CD4-positive, alpha-beta T cell treated with Interleukin-2 at 100 ng/mL for 4 hours (primary cell): Measurements from ENCODE around the gene CFL2.
A peak's percentile ranks its signal among the peaks of the same experiment; 100 is the strongest.
"Not testable (repeated sequence)": the region's sequence is repeated elsewhere in the genome, so short reads cannot be mapped to it uniquely, and the experiment has no call there.

Source experiments
- DNase-seq: peaks from one replicate; pipeline ENCODE4 v3.0.0-alpha.2; 2020; ENCODE audit warnings: low spot score

CFL2 gene

DNA sequence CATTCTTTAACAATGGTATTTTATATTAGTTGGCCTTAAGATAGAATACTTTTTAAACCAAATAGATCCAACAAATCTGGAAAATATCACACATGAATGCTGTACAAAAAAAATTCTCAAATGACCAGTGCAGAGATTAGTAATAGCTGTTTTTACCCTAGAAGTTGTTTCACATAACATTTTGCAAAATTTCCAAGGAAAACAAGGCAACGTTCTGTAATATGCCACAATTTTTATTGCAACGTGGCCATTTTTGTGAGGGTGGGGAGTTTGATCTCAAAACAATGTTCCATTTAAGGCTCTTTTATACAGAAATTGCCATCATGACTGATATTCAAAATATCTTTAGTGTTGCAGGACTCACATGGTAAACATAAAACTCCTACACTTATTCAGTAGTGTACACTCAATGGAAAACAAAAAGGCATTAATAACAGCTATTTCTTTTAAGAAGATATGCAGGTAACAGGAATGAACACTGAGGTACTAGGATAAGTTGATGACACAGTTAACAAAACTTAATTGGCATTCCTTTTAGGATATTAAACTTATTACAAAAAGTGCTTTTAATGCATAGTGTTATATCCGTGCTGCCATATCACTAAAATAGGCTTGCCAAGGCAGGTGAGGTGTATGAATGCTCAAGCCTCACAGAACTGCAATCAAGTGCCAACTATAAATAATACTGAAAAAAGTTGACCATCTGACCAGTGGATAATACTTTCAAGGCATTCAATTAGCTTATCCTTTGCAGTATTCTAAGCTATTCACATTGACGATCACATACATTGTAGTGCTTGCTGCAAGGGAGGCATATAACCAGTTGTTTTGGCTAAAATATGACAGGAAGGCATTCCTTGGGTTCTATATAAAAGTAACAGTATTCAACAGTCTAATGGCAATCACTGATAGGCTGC lies 2.3 kb downstream of the CFL2 start:
- no peak for DNase-seq

DNA sequence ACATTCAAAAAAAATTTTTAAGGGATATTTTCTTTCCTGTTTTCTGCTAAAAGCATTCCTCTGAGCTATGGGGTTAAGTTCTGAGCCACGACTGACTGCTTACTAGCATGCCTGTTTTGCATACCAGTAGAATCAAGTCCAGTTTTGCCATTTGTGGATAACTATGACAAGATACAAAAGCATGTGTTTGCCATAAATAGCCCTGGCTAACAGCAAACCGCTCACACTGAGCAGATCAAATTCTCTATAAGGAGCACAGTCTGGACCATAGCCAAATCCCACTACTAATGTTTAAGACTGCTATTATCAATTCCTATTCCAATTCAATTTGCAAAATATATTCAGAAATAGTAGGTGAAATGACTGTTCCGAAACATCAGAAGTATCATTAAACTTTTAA lies 3.2 kb downstream of the CFL2 start:
- no peak for DNase-seq

DNA sequence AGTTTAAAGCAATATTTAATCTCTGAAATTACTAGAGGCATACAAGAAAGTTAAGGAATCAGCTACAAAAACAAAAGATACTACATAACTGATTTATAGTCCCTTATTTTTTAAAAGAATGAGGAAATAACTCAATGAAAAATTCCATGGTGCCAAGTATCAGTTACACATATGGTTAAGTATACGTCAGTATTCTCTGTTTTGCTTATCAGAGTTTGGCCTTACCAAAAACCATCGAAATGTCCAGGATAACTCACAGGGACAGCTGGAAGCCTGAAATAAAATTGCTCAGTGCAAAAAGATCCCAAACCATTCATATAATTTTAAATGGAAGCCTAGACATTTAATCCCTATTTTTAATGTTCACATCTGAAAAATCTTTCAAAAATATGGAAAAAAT lies 3.6 kb downstream of the CFL2 start:
- DNase-seq, result no peak

DNA sequence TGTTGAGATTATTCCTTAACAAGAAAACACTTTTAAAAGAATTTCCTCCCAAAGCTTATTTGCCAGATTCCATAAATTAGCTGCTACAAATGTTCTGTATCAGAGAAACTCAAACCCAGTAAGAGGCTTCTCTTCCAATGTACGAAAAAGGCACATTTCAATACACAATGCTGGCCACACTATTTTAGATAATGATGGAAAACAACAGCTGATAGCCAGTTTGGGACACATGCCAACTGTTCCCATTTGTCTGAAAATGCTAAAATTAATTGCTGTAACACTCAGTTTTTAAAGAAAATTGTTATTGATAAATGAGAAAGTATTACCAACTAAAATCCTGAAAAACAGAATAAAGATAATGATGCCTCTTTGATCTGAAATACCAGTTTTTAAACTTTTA lies 4.4 kb downstream of the CFL2 start:
- DNase-seq, result no peak

DNA sequence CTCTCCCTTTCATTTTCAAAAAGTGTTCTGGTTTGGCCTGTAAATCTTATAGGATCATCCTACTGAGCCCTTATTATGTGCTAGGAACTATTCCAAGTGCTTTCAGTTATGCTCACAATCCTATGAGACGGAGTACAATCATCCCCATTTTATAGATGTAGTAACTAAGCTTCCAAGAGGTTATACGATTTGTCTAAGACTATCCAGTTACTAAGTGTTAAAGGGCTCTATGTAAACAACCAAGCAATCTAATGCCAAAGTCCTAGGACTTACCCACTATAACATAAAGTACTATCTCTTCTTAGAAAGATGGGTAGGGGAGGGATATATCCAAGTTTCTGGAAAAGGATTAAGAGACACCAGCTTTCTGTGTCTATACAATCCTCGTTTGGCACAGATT lies 6.7 kb downstream of the CFL2 start:
- no peak for DNase-seq

DNA sequence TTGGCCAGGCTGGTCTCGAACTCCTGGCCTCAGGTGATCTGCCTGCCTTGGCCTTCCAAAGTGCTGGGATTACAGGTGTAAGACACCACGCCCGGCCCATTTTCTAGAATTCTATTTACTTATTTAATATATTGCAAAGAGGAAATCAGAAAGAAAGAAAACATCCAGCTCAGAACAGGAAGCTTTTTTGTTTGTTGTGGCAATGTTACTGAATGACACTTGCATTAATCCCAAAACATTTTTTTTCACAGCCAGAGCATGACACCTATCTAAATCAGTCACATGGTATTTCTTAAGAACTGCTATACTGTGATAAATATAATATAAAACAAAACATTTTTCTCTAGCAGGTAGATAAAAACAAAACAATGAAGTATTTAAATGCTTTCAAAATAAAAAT lies 12.6 kb downstream of the CFL2 start:
- no peak for DNase-seq

DNA sequence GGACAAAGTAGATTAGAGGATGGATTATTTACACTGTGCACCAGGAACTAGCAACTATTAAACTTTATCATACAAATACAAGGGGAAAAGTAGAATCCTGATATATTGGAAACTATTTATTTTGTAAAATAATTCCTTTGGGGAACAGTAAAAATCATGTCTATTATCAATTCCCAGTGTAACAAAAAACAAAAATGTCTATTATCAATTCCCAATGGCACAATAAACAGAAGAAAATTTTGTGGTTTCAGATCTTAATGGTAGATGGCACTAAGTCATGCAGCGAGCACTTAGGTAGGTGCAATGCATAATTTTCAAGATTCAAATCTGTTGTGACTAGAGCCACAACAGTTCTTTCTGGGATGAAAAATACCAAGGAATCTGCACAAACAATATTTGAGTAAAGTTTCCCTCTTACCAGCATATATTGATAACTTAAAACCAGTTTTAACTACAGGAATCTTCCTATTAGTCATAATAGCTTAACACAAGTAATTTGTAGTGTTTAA lies 13.7 kb downstream of the CFL2 start:
- no peak for DNase-seq

DNA sequence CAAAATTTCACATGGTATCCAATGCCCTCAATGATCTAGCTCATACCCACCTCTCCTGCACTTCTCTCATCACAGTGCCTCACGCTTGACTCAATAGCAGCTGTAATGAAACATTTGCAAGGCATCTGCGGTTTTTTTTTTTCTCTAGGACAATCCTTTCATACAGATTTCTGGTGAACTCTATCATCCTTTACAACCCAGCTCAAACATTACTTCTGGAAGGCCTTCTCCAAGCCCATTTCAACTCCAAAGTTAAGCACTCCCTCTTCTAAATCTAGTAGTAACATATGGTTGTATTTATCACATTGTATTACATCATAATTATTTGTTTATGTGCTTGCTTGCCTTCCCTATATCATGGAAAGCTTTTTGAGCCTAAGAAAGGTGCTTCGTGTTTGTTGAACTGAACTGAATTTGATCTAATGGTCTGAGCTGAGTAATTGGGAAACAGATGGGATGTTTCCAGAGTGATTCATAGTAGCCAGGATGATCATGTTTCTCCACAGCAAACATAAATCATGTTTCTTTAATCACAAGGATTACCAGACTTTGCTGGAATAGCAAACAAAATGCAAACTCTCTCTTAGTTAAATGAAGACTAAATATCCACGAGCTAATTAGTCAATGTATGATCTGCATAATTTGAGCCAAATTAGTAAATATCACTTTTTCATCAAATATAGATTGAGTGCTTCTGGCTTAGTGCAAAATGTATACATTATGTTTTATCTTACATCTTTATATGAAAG lies 14.3 kb downstream of the CFL2 start:
- no peak for DNase-seq

DNA sequence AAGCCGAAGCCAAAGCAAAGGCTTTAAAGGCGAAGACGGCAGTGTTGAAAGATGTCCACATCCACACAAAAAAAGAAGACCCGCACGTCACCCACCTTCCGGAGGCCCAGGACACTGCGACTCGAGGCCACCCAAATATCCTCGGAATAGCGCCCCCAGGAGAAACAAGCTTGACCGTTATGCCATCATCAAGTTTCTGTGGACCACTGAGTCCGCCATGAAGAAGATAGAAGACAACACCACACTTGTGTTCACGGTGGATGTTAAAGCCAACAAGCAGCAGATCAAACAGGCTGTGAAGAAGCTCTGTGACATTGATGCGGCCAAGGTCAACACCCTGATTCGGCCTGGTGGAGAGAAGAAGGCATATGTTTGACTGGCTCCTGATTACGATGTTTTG lies 20.2 kb downstream of the CFL2 start:
- not testable (repeated sequence) for DNase-seq

DNA sequence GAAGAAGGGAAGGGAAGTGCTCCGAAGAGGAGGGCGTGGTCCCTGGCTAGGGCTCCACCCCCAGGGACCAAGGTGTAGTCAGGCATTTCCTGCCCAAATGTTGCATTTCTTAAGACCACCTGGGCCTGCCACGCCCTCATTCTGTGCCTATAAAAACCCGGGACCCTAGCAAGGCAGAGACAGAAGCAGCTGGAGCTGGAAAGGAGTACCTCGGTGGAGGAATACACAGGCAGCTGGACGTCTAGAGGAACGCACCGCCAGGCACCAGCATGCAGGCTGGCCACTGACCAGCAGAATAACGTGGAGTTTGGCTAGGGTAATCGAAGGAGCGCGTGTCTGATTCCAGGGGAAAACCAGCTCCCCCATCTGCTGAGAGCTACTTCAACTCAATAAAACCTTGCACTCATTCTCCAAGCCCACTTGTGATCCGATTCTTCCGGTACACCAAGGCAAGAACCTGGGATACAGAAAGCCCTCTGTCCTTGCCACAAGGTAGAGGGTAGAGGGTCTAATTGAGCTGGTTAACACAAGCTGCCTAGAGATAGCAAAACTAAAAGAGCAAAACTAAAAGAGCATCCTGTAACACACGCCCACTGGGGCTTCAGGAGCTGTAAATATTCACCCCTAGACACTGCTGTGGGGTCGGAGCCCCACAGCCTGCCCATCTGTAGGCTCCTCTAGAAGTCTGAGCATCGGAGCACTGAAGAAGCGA lies 21.0 kb downstream of the CFL2 start:
- no peak for DNase-seq

DNA sequence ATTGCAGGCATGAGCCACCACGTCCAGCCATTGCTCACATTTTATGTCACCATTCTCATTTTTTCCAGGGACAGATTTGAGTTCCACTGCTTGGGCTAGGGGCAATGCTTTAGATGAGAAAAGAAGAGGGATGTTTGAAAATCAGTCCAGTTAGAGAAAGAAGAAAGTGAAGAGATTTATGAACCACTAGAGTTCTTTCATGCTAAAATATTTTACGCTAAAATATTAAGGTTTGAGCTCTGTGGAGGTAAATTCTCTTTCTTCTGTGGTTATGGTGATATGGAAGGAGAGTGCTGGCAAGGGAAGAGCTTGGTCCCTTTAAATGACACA lies 21.5 kb downstream of the CFL2 start:
- DNase-seq, result no peak

DNA sequence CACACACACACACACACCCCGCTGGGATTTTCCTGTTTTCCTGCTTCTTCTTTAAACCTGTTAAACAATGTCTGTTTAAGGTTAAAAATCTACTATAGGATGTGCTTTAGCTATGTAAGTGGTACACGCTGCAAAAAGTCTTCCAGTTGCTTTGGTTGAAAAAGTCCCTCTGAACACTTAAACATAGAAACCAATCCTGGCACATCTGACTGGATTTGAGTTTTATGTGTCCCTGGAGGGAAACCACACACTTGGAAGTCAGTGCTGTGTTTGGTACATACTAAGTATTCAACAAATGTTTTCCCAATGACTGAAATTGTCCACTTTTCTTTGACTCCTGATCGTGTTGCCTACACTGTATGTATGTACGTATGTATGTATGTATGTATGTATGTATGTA lies 22.0 kb downstream of the CFL2 start:
- no peak for DNase-seq

DNA sequence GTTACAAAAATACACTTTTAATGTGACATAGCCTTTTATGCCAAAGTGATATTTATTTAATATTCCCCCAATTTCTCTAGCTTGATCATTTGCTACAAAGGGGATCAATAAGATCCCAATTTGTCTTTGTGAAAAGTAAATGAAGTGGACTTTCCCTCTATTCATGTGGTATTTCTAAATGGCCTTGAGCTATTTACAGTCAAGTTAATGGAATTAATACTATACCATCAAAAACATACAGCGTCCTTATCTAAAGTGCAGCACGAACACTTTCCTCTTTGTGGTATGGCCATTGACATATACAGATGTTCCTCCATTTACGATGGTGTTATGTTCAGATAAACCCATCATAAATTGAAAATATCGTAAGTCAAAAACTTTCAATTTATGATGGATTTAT lies 23.2 kb downstream of the CFL2 start:
- no peak for DNase-seq

DNA sequence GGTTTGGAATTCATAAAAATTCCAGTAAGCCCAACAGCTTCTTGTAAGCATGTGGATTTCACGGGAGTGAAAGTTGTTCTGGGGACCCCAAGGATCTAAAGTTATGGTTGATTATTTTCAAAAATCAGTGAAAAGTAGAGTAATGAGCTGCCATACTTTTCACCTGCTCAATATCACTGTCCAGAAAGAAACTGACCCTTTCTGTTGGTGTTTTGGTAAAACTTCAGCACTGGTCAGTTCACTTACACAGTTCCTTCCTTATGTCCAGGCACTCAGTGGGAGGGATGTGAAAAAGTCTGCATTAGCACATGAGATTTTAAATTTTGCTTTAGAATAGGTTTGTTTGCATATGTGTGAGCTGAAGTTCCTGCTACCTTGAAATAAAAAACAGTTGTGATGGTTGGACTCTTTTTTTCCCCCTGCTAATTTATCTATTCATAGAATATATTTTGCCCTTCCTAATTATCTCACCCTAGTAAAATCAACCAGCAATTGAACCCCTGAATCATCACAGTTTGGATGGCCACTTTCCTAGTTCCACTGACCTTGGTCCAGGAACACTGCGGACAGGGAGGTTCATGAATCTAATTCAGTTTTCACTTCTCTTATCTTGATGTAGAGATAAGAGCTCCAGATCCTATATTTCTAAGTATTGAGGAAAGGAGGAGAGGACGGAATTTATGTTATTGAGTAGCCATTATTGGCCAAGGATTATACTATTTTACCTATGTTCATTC lies 25.8 kb downstream of the CFL2 start:
- no peak for DNase-seq

DNA sequence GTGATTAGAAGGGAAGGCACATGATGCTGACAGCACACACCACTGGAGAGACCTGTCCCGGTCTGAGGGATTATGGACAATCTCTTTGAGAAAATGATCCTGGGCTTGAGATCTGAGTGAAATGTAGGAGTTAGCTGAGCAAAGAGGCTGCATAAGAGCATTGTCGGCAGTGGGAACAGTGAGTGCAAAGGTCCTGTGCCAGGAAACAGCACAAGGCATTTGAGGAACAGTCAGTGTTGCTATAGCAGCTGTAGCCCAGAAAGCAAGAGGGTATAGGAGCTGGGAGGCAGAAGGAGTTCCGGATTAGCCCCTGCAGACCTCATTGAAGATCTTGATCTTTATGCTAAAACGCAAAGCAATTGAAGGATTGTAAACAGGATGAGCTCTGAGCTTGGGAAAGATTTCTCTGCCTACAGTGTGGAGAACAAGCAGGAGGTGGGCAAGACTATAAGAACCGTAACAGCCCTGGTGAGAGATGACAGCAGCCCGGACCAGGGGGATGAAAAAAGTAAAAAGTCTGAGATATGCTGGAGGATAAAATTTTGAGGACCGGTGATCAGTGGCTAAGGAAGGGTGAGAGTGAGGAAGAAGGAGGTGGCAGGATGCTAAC lies 28.5 kb downstream of the CFL2 start:
- DNase-seq, result no peak

DNA sequence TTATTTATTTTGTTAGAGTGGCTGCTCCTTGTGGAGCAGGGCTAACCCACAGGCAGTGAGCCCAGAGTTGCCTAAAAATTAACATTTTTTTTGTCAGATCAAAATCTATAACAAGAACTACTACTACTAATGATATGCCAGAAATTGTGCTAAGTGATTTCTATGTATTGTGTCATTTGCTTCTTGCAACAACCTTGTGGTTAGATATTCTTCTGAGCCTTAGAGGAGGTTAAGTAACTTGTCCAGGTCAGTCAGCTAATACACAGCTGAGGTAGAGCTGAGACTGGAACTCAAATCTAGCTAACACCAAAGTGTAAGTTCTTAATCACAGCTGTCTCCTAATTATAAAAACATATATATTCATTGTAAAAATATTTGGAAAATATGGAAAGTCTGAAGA lies 29.8 kb downstream of the CFL2 start:
- DNase-seq, result no peak

DNA sequence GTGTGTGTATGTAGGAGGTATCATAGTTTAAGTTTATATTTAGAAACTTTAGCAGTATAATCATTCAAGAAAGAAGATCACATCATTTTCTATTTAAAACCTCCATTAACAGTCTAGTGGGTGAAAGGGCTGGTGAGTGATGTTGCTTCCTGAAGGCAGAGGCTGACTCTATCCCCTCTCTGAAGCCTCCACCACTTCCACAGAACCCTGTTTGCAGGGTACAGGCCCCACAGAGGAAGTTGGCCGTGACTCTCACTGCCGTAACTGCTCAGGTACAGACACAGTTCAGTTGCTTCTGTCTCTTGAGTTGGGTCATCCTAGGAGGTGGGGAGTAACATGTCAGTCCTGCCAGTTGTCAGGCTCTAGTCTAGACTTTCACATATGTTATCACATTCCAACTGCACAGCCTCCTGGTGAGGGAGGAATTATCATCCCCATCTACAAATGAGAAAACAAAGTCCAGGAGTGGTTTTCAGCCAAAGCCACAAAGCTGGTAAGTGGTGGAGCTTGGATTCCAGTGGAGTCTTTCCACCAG lies 31.5 kb downstream of the CFL2 start:
- DNase-seq, result peak; percentile 5

DNA sequence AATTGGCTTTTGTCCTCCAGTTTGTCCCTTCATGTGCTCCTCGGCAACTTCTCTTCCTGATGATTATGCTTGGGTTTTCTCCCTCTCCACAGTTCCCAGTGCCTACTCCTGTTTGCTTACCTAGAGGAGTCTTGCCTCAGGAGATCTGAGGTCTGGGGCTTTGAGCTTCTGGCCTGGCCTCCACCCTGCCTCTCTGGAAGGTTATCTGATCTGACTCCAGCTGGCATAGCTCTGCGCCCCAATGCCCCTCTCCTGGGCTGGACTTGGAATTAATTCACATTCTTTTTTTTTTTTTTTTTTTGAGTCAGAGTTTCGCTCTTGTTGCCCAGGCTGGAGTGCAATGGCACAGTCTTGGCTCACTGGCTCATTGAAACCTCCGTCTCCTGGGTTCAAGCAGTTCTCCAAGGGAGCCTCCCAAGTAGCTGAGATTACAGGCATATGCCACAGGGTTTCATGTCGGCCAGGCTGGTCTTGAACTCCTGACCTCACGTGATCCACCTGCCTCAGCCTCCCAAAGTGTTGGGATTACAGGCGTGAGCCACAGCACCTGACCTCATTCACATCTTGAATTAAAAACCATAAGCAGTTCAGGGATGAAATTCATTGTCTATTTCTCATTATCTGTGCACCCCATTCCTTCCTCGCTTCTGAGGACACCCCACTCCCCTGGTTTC lies 33.5 kb downstream of the CFL2 start:
- no peak for DNase-seq

DNA sequence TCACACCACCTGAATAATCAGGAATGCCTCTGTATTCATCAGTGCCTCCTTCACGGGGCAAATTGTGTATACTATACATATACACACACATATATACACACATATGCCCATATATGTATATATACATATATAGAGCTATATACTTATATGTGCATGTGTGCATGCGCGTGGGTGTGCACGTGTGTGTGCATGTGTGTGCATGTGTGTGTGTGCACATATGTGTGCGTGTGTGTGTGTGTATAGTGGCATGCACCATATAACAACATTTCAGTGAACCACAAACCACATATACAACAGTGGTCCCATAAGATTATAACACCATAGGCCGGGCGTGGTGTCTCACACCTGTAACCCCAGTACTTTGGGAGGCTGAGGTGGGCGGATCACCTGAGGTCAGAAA lies 35.7 kb downstream of the CFL2 start:
- no peak for DNase-seq

DNA sequence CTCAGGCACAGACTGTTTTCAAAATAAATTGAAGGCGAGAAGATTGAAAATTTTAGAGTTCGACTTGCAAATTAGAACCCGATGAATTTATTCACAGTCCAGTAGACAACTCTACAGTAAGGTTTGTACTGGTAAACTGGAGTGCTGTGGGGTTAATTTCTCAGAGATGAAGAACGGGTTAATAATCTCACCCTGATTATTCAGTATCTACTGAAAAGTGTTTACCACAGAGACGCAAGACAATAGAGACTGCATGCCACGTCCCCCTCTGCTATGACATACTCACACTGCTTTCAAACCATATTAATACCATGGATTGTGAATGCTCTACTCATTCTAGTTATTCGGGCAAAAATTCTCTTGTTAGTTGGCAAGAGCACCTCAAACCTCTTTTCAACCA lies 36.1 kb downstream of the CFL2 start:
- no peak for DNase-seq
